H1 (cell line): ENCODE measurements around the gene MYOG. TPM values are rescaled to one million over a fixed set of nuclear protein-coding genes. Genes with fewer than 3 reads are reported as not detected.

Source experiments
- CTCF ChIA-PET: fragments of 300-600 bp; sonication (Branson Sonifier 250); formaldehyde crosslinking; loops from one replicate; lab custom pipeline; 2021; ENCODE audit not compliant: partially characterized antibody; lab: Charles Lee
- POLR2A ChIA-PET: fragments of 300-600 bp; sonication (Branson Sonifier 250); formaldehyde crosslinking; loops from one replicate; lab custom pipeline; 2021; ENCODE audit warnings: inconsistent platforms; ENCODE audit not compliant: partially characterized antibody; lab: Charles Lee
- DNase-seq, 2 experiments: peaks; one replicate each; pipeline versions ENCODE4 v3.0.0 to v3.0.0-alpha.2; 2010 to 2022; ENCODE audit warnings: low spot score in 2 of 2, low read depth in 1 of 2, mixed read lengths in 1 of 2
- FAIRE-seq: peaks from 2 replicates; lab custom pipeline; 2011; peaks lifted over from hg19 to GRCh38; lab: Jason Lieb, UNC
- H2AFZ ChIP-seq: 2 replicates; pipeline ENCODE4 v1.8.1; 2012; ENCODE audit warnings: low read length, inconsistent platforms
- H2AK5ac ChIP-seq: 2 replicates; pipeline ENCODE4 v1.6.1; 2013; ENCODE audit warnings: low read depth, low read length
- H2BK120ac ChIP-seq: replicated peaks from 2 replicates; pipeline ENCODE3; 2013; ENCODE audit warnings: low read depth, low read length, inconsistent platforms
- H2BK12ac ChIP-seq: 2 replicates; pipeline ENCODE4 v1.6.1; 2013; ENCODE audit warnings: low read depth, low read length
- H2BK15ac ChIP-seq: 2 replicates; pipeline ENCODE4 v1.6.1; 2013; ENCODE audit warnings: low read length
- H2BK20ac ChIP-seq: 2 replicates; pipeline ENCODE4 v1.6.1; 2013; ENCODE audit warnings: low read length
- H2BK5ac ChIP-seq: 2 replicates; pipeline ENCODE4 v1.6.1; 2013; ENCODE audit warnings: low read depth, low read length
- H3K14ac ChIP-seq: 2 replicates; pipeline ENCODE4 v1.6.1; 2013; ENCODE audit warnings: inconsistent platforms; ENCODE audit not compliant: insufficient read length
- H3K18ac ChIP-seq: 2 replicates; pipeline ENCODE4 v1.6.1; 2013; ENCODE audit warnings: low read length; ENCODE audit errors: extremely low read depth
- H3K23ac ChIP-seq: 2 replicates; pipeline ENCODE4 v1.6.1; 2013; ENCODE audit warnings: inconsistent platforms; ENCODE audit not compliant: insufficient read length
- H3K23me2 ChIP-seq: 2 replicates; pipeline ENCODE4 v1.6.1; 2013; ENCODE audit warnings: low read depth, low read length
- H3K27ac ChIP-seq: 2 replicates; pipeline ENCODE4 v1.6.1; 2011; ENCODE audit warnings: low read depth, low read length, inconsistent platforms
- H3K27me3 ChIP-seq, 4 experiments: replicated peaks in 1 of 4; 1 replicate in 1 of 4; 2 replicates in 3 of 4; pipeline versions ENCODE4 v1.6.1 to v1.8.1; 2011 to 2013; ENCODE audit warnings: low read length in 3 of 4, mild to moderate bottlenecking in 3 of 4, inconsistent platforms in 2 of 4, mixed read lengths in 2 of 4, moderate library complexity in 1 of 4; ENCODE audit not compliant: control insufficient read depth in 3 of 4, insufficient read depth in 3 of 4; ENCODE audit errors: extremely low read depth in 1 of 4
- H3K36me3 ChIP-seq, 4 experiments: 2 replicates each; pipeline versions ENCODE4 v1.6.1 to v1.8.1; 2011 to 2013; ENCODE audit warnings: mild to moderate bottlenecking in 4 of 4, low read length in 3 of 4, moderate library complexity in 2 of 4, control low read depth in 1 of 4, inconsistent platforms in 1 of 4; ENCODE audit not compliant: insufficient read depth in 4 of 4, control insufficient read depth in 2 of 4
- H3K4ac ChIP-seq: replicated peaks from 2 replicates; pipeline ENCODE3; 2013; ENCODE audit warnings: low read length, low read depth, mixed read lengths, inconsistent platforms; ENCODE audit not compliant: insufficient read length
- H3K4me1 ChIP-seq, 4 experiments: replicated peaks in 1 of 4; 1 replicate in 1 of 4; 2 replicates in 3 of 4; pipeline versions ENCODE4 v1.6.1 to v1.8.1; 2011 to 2013; ENCODE audit warnings: low read length in 3 of 4, inconsistent platforms in 2 of 4, mixed read lengths in 1 of 4; ENCODE audit not compliant: insufficient read depth in 4 of 4, control insufficient read depth in 3 of 4
- H3K4me2 ChIP-seq, 2 experiments: 2 replicates each; pipeline versions ENCODE4 v1.6.1 to v1.8.1; 2011 to 2013; ENCODE audit warnings: low read depth in 2 of 2, low read length in 2 of 2, control low read depth in 1 of 2, inconsistent platforms in 1 of 2, mild to moderate bottlenecking in 1 of 2; ENCODE audit not compliant: insufficient read depth in 1 of 2
- H3K4me3 ChIP-seq, 4 experiments: fragments of 200-600, 300-600 bp in 1 of 4; sonication (generic), shearing (Covaris generic), sonication (Bioruptor Twin) in 1 of 4; 2 replicates each; pipeline versions ENCODE4 v1.5.1 to v1.8.1; 2011 to 2016; ENCODE audit warnings: low read length in 4 of 4, low read depth in 3 of 4, control low read depth in 2 of 4, inconsistent platforms in 2 of 4, mild to moderate bottlenecking in 2 of 4, mixed read lengths in 1 of 4, moderate library complexity in 1 of 4; ENCODE audit not compliant: insufficient read depth in 2 of 4; ENCODE audit errors: extremely low read depth in 1 of 4
- H3K56ac ChIP-seq: replicated peaks from 2 replicates; pipeline ENCODE3; 2013; ENCODE audit warnings: low read depth, mild to moderate bottlenecking, mixed read lengths, low read length, inconsistent platforms; ENCODE audit not compliant: insufficient read length
- H3K79me1 ChIP-seq: 2 replicates; pipeline ENCODE4 v1.6.1; 2013; ENCODE audit warnings: low read depth, low read length, control low read depth
- H3K79me2 ChIP-seq, 2 experiments: 2 replicates each; pipeline versions ENCODE4 v1.6.1 to v1.8.1; 2012 to 2013; ENCODE audit warnings: low read length in 2 of 2, mild to moderate bottlenecking in 2 of 2, inconsistent platforms in 1 of 2; ENCODE audit not compliant: insufficient read depth in 2 of 2, control insufficient read depth in 1 of 2
- H3K9ac ChIP-seq, 4 experiments: replicated peaks in 1 of 4; 1 replicate in 1 of 4; 2 replicates in 3 of 4; pipeline versions ENCODE4 v1.6.1 to v1.8.1; 2011 to 2013; ENCODE audit warnings: low read depth in 3 of 4, low read length in 3 of 4, control low read depth in 2 of 4, mild to moderate bottlenecking in 2 of 4, moderate library complexity in 2 of 4, inconsistent platforms in 1 of 4; ENCODE audit errors: extremely low read depth in 1 of 4
- H3K9me3 ChIP-seq, 2 experiments: 2 replicates each; pipeline versions ENCODE4 v1.6.1 to v1.8.1; 2012 to 2013; ENCODE audit warnings: mild to moderate bottlenecking in 2 of 2, moderate library complexity in 2 of 2, control low read depth in 1 of 2, inconsistent platforms in 1 of 2, low read depth in 1 of 2, low read length in 1 of 2, mixed read lengths in 1 of 2; ENCODE audit not compliant: insufficient read depth in 2 of 2
- H4K20me1 ChIP-seq, 2 experiments: replicated peaks in 1 of 2; 2 replicates each; pipeline versions ENCODE3 to v1.8.1; 2011 to 2013; ENCODE audit warnings: inconsistent platforms in 2 of 2, low read length in 2 of 2, mild to moderate bottlenecking in 1 of 2; ENCODE audit not compliant: insufficient read depth in 2 of 2, control insufficient read depth in 1 of 2
- H4K5ac ChIP-seq: 2 replicates; pipeline ENCODE4 v1.6.1; 2013; ENCODE audit warnings: low read length, low read depth, mixed read lengths, inconsistent platforms; ENCODE audit not compliant: insufficient read length
- H4K8ac ChIP-seq: 2 replicates; pipeline ENCODE4 v1.8.0; 2013; ENCODE audit warnings: mild to moderate bottlenecking, moderate library complexity, low read length, inconsistent platforms; ENCODE audit not compliant: insufficient read depth; ENCODE audit errors: extremely low read depth
- H4K91ac ChIP-seq: replicated peaks from 2 replicates; pipeline ENCODE3; 2013; ENCODE audit warnings: low read length, mixed read lengths, inconsistent platforms; ENCODE audit not compliant: insufficient read length
- NRF1 ChIP-seq: IDR thresholded peaks from 2 replicates; pipeline ENCODE4 v1.6.1; 2011; ENCODE audit warnings: mild to moderate bottlenecking, low read depth, low read length, improper control_type of control experiment
- POU5F1 ChIP-seq: IDR thresholded peaks from 2 replicates; pipeline ENCODE4 v1.6.1; 2011; ENCODE audit warnings: low read depth, mild to moderate bottlenecking, low read length, moderate library complexity
- SIN3A ChIP-seq, 2 experiments: IDR thresholded peaks in 1 of 2; conservative IDR thresholded peaks in 1 of 2; 2 replicates each; pipeline ENCODE4 v1.6.1; 2011 to 2012; ENCODE audit warnings: low read length in 2 of 2, improper control_type of control experiment in 1 of 2, low read depth in 1 of 2, mild to moderate bottlenecking in 1 of 2
- SP4 ChIP-seq: IDR thresholded peaks from 2 replicates; pipeline ENCODE4 v1.6.1; 2012; ENCODE audit warnings: low read length, inconsistent platforms
- WGBS, 2 experiments: shearing (Covaris generic) in 1 of 2; methylation state at CpG; one replicate each; pipeline versions ENCODE4 v1.1.6 to v1.1.7; 2013 to 2015; ENCODE audit warnings: low lambda C conversion rate in 2 of 2, mixed read lengths in 2 of 2, inconsistent platforms in 1 of 2, low coverage in 1 of 2, missing lambda C conversion rate in 1 of 2; ENCODE audit not compliant: insufficient replicate concordance in 2 of 2, insufficient coverage in 1 of 2, insufficient read length in 1 of 2; ENCODE audit errors: extremely low coverage in 1 of 2, missing lambda C conversion rate in 1 of 2; 5-methylcytosine and 5-hydroxymethylcytosine counted together
- polyA plus RNA-seq, 7 experiments: library from polyadenylated mRNA; depleted of rRNA in 3 of 7; stranded (reverse) in 5 of 7; unstranded in 2 of 7; fragments of >200 nt in 5 of 7; fragments of 200-250 nt in 2 of 7; gene quantifications; 1 replicate in 5 of 7; 2 replicates in 1 of 7; 4 replicates in 1 of 7; pipeline versions ENCODE4 v1.2.1 to v1.2.3, GENCODE V29; 2011 to 2013; ENCODE audit warnings: missing spikeins in 2 of 7, mixed read lengths in 2 of 7
- total RNA-seq: library from RNA; stranded (reverse); fragmentation: NEBNext Ultra II Directional; extraction: Animal tissue kit (Norgen Biotek cat#: 25700); gene quantifications from 2 replicates; pipeline ENCODE4 v1.2.1, GENCODE V29; 2021

MYOG gene
- total and polyA plus RNA-seq, 2 of the 8 experiments (the other 6 are each of a cell fraction or from before 2014, with no cell fraction given): not detected

DNA sequence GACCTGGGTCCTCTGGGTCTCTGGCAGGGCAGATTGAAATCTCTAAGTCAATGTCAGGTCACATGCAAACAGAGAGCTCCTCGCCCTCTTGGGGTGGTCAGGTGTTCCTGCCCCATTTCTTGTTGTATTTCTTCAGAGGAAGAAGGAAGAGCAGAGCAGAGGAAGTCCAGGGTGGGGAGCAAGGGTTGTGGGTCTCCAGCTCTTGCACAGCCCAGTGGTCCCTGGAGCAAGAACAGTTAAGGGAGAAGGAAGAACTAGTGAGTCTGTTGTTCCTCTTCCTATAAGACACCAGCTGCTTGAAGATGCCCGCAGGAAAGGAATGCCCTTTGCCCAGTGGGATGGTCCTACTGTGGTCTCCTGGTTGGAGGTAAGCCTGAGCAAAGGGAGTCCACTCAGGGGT lies 26.3 kb downstream of the MYOG start:
- Histone ChIP-seq H3K23me2 (no peaks in the 10 kb centered on the region), H3K4ac (no peak overlapping the region), H2BK12ac (no peak overlapping the region), H3K36me3 (peaks cover 0 to 3% (median 0%) of the 10 kb centered on the region in 4 experiments; a peak in 2 of 8 replicates), H3K14ac (no peak overlapping the region), H3K9ac (no peak overlapping the region), H3K79me1 (no peaks in the 10 kb centered on the region), H3K56ac (no peak overlapping the region), H3K27ac (no peak overlapping the region), H4K20me1 (no peaks in the 10 kb centered on the region), H3K27me3 (no peaks in the 10 kb centered on the region), H2BK5ac (no peak overlapping the region), H3K18ac (no peak overlapping the region), H3K4me1 (peaks cover 2 to 12% (median 8%) of the 10 kb centered on the region in 4 experiments), H3K79me2 (no peaks in the 10 kb centered on the region), H4K91ac (no peak overlapping the region), H2BK20ac (no peak overlapping the region), H4K5ac (no peak overlapping the region), H3K4me3 (no peak overlapping the region), H2BK120ac (no peak overlapping the region), H2AK5ac (no peak overlapping the region), H2AFZ (no peak overlapping the region), H3K9me3 (no peaks in the 10 kb centered on the region), H3K23ac (no peak overlapping the region), H4K8ac (no peak overlapping the region), H2BK15ac (no peak overlapping the region), H3K4me2 (no peak overlapping the region)
- CTCF ChIA-PET: interaction anchor here (0.5 to 49.7 kb wide), 11 partner anchors 4 to 1872 kb away, joined by 3 to 1089 read pairs (median 48); partner anchors contain the start of genes ADORA1, MYOG and PPFIA4
- 94% methylated on average over 2 of the region's 2 CpGs; no CpG with 5 or more reads in 1 of the 2 experiments for WGBS, 2 experiments
- DNase-seq (no peak), FAIRE-seq (no peak)
- POLR2A ChIA-PET: no interaction called here
- TF ChIP-seq SIN3A (conservative IDR thresholded peaks at IDR 0.05 in 1 of 2, IDR thresholded peaks at IDR 0.05 in 1 of 2; ENCODE audit: low read depth in 1 of 2, low read length in 2 of 2): no peak
- TF ChIP-seq SP4: no peak
- no peak for TF ChIP-seq NRF1
- TF ChIP-seq POU5F1: no peak
